ENCODE measurements around the gene CLEC4M.

- TF ChIP-seq CTCF (conservative IDR thresholded peaks at IDR 0.05; ENCODE audit: low read depth, low read length) = no peak
- no peak for TF ChIP-seq EZH2 (IDR thresholded peaks at IDR 0.05; ENCODE audit: low read length, unreplicated experiment)
Observed at GRCh38 chr19:7772752-7773291, 9.8 kb downstream of the CLEC4M start.

All from PC-3 (cell line).